NCI-H345 (cell line): ENCODE results near the gene CDH23.

Experiments used
- DNase-seq: peaks from one replicate; lab custom pipeline; 2025; lab: John Stamatoyannopoulos, UW

The CDH23 gene

GRCh38 chr10:71440506-71441035 is 43.9 kb downstream of the CDH23 start:
- no peak for DNase-seq

- DNase-seq = no peak
These were observed 45.3 kb downstream of the CDH23 start for GRCh38 chr10:71442000-71442399.

GRCh38 chr10:71442859-71443570 is 46.3 kb downstream of the CDH23 start:
- no peak for DNase-seq

- DNase-seq = no peak
These were observed 47.0 kb downstream of the CDH23 start for GRCh38 chr10:71443676-71444075.

GRCh38 chr10:71444284-71445054 is 47.7 kb downstream of the CDH23 start:
- DNase-seq = no peak

GRCh38 chr10:71447676-71448075 is 51.0 kb downstream of the CDH23 start:
- DNase-seq = peak; percentile 17

- peak; percentile 74 for DNase-seq
These were observed 51.4 kb downstream of the CDH23 start for GRCh38 chr10:71448146-71448545.

GRCh38 chr10:71449026-71449425 is 52.3 kb downstream of the CDH23 start:
- no peak for DNase-seq

- DNase-seq = no peak
These were observed 55.0 kb downstream of the CDH23 start for GRCh38 chr10:71451754-71452153.

GRCh38 chr10:71453186-71453585 is 56.5 kb downstream of the CDH23 start:
- DNase-seq = no peak

GRCh38 chr10:71454347-71454746 is 57.6 kb downstream of the CDH23 start:
- DNase-seq = no peak

- DNase-seq = no peak
These were observed 58.3 kb downstream of the CDH23 start for GRCh38 chr10:71455035-71455434.

GRCh38 chr10:71456631-71457030 is 59.9 kb downstream of the CDH23 start:
- DNase-seq = no peak

GRCh38 chr10:71457908-71458307 is 61.2 kb downstream of the CDH23 start:
- DNase-seq = no peak

- DNase-seq = no peak
These were observed 61.7 kb downstream of the CDH23 start for GRCh38 chr10:71458387-71458786.

GRCh38 chr10:71459513-71459912 is 62.8 kb downstream of the CDH23 start:
- DNase-seq = peak; percentile 39

- DNase-seq = no peak
These were observed 63.9 kb downstream of the CDH23 start for GRCh38 chr10:71460615-71461014.

- no peak for DNase-seq
These were observed 64.7 kb downstream of the CDH23 start for GRCh38 chr10:71461457-71461856.

GRCh38 chr10:71462062-71462935 is 65.6 kb downstream of the CDH23 start:
- no peak for DNase-seq

GRCh38 chr10:71463111-71463510 is 66.4 kb downstream of the CDH23 start:
- no peak for DNase-seq

- DNase-seq = no peak
These were observed 69.0 kb downstream of the CDH23 start for GRCh38 chr10:71465551-71466252.

GRCh38 chr10:71466330-71466729 is 69.6 kb downstream of the CDH23 start:
- no peak for DNase-seq
